ENCODE results near the gene MYLK. TPM values are rescaled to one million over a fixed set of nuclear protein-coding genes. Genes with fewer than 3 reads are reported as not detected.

Gene MYLK
- total and polyA plus RNA-seq, 2 donors (not counting 1 experiment from before 2014, with no cell fraction given): 0.51 TPM; not detected in 1

- H3K4me3 Mint-ChIP-seq: no peak overlapping the region
- H3K27ac Mint-ChIP-seq: no peak overlapping the region
- Histone ChIP-seq H3K9me3 (ENCODE audit: control extremely low read depth in 1 of 3, control insufficient read depth in 2 of 3, insufficient read depth in 1 of 3, low read length in 2 of 3) (no peaks in the 10 kb centered on the region), H3K9ac (ENCODE audit: low read length) (no peak overlapping the region), H3K79me2 (ENCODE audit: control insufficient read depth, insufficient read depth, low read length) (no peaks in the 10 kb centered on the region), H3K27ac (ENCODE audit: low read length in 2 of 2) (no peak overlapping the region), H2AFZ (ENCODE audit: insufficient read depth, low read depth, low read length, poor library complexity, severe bottlenecking) (no peak overlapping the region), H3K36me3 (replicated peaks in 1 of 2; ENCODE audit: control extremely low read depth in 1 of 2, control insufficient read depth in 1 of 2, extremely low read depth in 1 of 2, insufficient read depth in 2 of 2, low read length in 1 of 2) (no peaks in the 10 kb centered on the region), H3K27me3 (replicated peaks in 1 of 4; ENCODE audit: control extremely low read depth in 1 of 4, control insufficient read depth in 3 of 4, insufficient read depth in 4 of 4, low read length in 3 of 4) (peaks cover 0 to 3% (median 0%) of the 10 kb centered on the region in 4 experiments), H3K4me1 (ENCODE audit: control insufficient read depth in 2 of 2, insufficient read depth in 2 of 2, low read length in 2 of 2) (no peaks in the 10 kb centered on the region), H4K20me1 (ENCODE audit: control insufficient read depth, insufficient read depth, low read length, poor library complexity, severe bottlenecking) (no peaks in the 10 kb centered on the region), H3K4me2 (replicated peaks; ENCODE audit: low read depth, low read length, poor library complexity, severe bottlenecking) (no peak overlapping the region), H3K4me3 (ENCODE audit: control extremely low read depth in 1 of 5, extremely low read depth in 1 of 5, insufficient read depth in 1 of 5, low read depth in 2 of 5, low read length in 4 of 5) (no peak overlapping the region)
- no peak for DNase-seq
- 82% methylated on average over 3 of the region's 4 CpGs for WGBS (ENCODE audit: insufficient coverage)
- ChIA-PET POLR2A (no interaction called here), CTCF (interaction anchor here (1.0 to 1.6 kb wide), 5 partner anchors 10 to 77 kb away, joined by 3 to 7 read pairs (median 3); no protein-coding TSS in a partner anchor)
- no peak for TF ChIP-seq EZH2 (IDR thresholded peaks at IDR 0.05; ENCODE audit: borderline replicate concordance, insufficient read depth, low read depth, low read length, poor library complexity, severe bottlenecking)
- TF ChIP-seq, protein P1, sequence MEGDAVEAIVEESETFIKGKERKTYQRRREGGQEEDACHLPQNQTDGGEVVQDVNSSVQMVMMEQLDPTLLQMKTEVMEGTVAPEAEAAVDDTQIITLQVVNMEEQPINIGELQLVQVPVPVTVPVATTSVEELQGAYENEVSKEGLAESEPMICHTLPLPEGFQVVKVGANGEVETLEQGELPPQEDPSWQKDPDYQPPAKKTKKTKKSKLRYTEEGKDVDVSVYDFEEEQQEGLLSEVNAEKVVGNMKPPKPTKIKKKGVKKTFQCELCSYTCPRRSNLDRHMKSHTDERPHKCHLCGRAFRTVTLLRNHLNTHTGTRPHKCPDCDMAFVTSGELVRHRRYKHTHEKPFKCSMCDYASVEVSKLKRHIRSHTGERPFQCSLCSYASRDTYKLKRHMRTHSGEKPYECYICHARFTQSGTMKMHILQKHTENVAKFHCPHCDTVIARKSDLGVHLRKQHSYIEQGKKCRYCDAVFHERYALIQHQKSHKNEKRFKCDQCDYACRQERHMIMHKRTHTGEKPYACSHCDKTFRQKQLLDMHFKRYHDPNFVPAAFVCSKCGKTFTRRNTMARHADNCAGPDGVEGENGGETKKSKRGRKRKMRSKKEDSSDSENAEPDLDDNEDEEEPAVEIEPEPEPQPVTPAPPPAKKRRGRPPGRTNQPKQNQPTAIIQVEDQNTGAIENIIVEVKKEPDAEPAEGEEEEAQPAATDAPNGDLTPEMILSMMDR (IDR thresholded peaks at IDR 0.05): no peak
- H3K27me3 Mint-ChIP-seq: no peaks in the 10 kb centered on the region
- no peaks in the 10 kb centered on the region for H3K4me1 Mint-ChIP-seq
- no peaks in the 10 kb centered on the region for H3K9me3 Mint-ChIP-seq (ENCODE audit: insufficient read depth)
- intact Hi-C loops (cut with micrococcal nuclease): no loop called here
- no peak for ATAC-seq (ENCODE audit: low read depth)
Measured at GRCh38 chr3:123641505-123641904, 242.6 kb downstream of the MYLK start.

GRCh38 chr3:123640740-123641462 is 243.2 kb downstream of the MYLK start:
- H3K4me1 Mint-ChIP-seq: no peaks in the 10 kb centered on the region
- H3K4me3 Mint-ChIP-seq: no peak overlapping the region
- 88% methylated on average over 4 of the region's 4 CpGs for WGBS (ENCODE audit: insufficient coverage)

More at GRCh38 chr3:123640740-123641462, 243.2 kb downstream of the MYLK start:
- CTCF ChIA-PET: interaction anchor here (1.1 to 1.2 kb wide), 2 partner anchors 9 to 12 kb away, joined by 3 to 5 read pairs; no protein-coding TSS in a partner anchor
- Histone ChIP-seq H2AFZ (ENCODE audit: insufficient read depth, low read depth, low read length, poor library complexity, severe bottlenecking) (no peak overlapping the region), H3K79me2 (ENCODE audit: control insufficient read depth, insufficient read depth, low read length) (no peaks in the 10 kb centered on the region), H4K20me1 (ENCODE audit: control insufficient read depth, insufficient read depth, low read length, poor library complexity, severe bottlenecking) (no peaks in the 10 kb centered on the region), H3K9me3 (ENCODE audit: control extremely low read depth in 1 of 3, control insufficient read depth in 2 of 3, insufficient read depth in 1 of 3, low read length in 2 of 3) (no peaks in the 10 kb centered on the region), H3K4me2 (replicated peaks; ENCODE audit: low read depth, low read length, poor library complexity, severe bottlenecking) (no peak overlapping the region), H3K27ac (ENCODE audit: low read length in 2 of 2) (no peak overlapping the region), H3K4me1 (ENCODE audit: control insufficient read depth in 2 of 2, insufficient read depth in 2 of 2, low read length in 2 of 2) (no peaks in the 10 kb centered on the region), H3K9ac (ENCODE audit: low read length) (no peak overlapping the region), H3K36me3 (replicated peaks in 1 of 2; ENCODE audit: control extremely low read depth in 1 of 2, control insufficient read depth in 1 of 2, extremely low read depth in 1 of 2, insufficient read depth in 2 of 2, low read length in 1 of 2) (no peaks in the 10 kb centered on the region), H3K27me3 (replicated peaks in 1 of 4; ENCODE audit: control extremely low read depth in 1 of 4, control insufficient read depth in 3 of 4, insufficient read depth in 4 of 4, low read length in 3 of 4) (peaks cover 0 to 3% (median 0%) of the 10 kb centered on the region in 4 experiments), H3K4me3 (ENCODE audit: control extremely low read depth in 1 of 5, extremely low read depth in 1 of 5, insufficient read depth in 1 of 5, low read depth in 2 of 5, low read length in 4 of 5) (no peak overlapping the region)
- TF ChIP-seq, protein P1 (IDR thresholded peaks at IDR 0.05): no peak
- DNase-seq (no peak), ATAC-seq (ENCODE audit: low read depth) (no peak)
- POLR2A ChIA-PET: no interaction called here
- Mint-ChIP-seq H3K27me3 (no peaks in the 10 kb centered on the region), H3K9me3 (ENCODE audit: insufficient read depth) (no peaks in the 10 kb centered on the region), H3K27ac (no peak overlapping the region)
- intact Hi-C loops (cut with micrococcal nuclease): no loop called here

Measured in B cell (primary cell).